Bronchial epithelial cell (primary cell): ENCODE results near the gene WNT9A. TPM values are rescaled to one million over a fixed set of nuclear protein-coding genes. Genes with fewer than 3 reads are reported as not detected.
"Not testable (repeated sequence)": the region's sequence is repeated elsewhere in the genome, so short reads cannot be mapped to it uniquely, and the experiment has no call there.

Source experiments
- DNase-seq: peaks from one replicate; pipeline ENCODE4 v3.0.0-alpha.2; 2010; ENCODE audit warnings: low read depth
- FAIRE-seq: peaks from 2 replicates; lab custom pipeline; 2011; peaks lifted over from hg19 to GRCh38; lab: Jason Lieb, UNC
- H3K27me3 ChIP-seq: 2 replicates; pipeline ENCODE4 v1.5.1; 2011; ENCODE audit warnings: low read length; ENCODE audit not compliant: control insufficient read depth, insufficient read depth
- H3K36me3 ChIP-seq: 2 replicates; pipeline ENCODE4 v1.5.1; 2011; ENCODE audit warnings: low read length; ENCODE audit not compliant: control insufficient read depth, insufficient read depth
- H3K4me3 ChIP-seq: 2 replicates; pipeline ENCODE4 v1.5.1; 2011; ENCODE audit warnings: mild to moderate bottlenecking, low read depth, low read length, control low read depth
- CTCF ChIP-seq: IDR thresholded peaks from 2 replicates; pipeline ENCODE4 v1.5.1; 2011; ENCODE audit warnings: mild to moderate bottlenecking, moderate library complexity, low read length, control low read depth, inconsistent platforms; ENCODE audit not compliant: insufficient read depth, severe bottlenecking
- total RNA-seq: library from RNA; depleted of rRNA; stranded (reverse); fragments of >200 nt; gene quantifications from 2 replicates; pipeline ENCODE4 v1.2.1, GENCODE V29; 2014

The WNT9A gene
- total RNA-seq, 1 donor from 2014 or later: 4.2 TPM

GRCh38 chr1:227911376-227911775, 36.4 kb downstream of the WNT9A start:
- no peak for FAIRE-seq
- TF ChIP-seq CTCF: no peak
- DNase-seq: no peak
- no peaks in the 10 kb centered on the region for H3K27me3 ChIP-seq
- no peak overlapping the region for H3K4me3 ChIP-seq
- H3K36me3 ChIP-seq: no peaks in the 10 kb centered on the region

GRCh38 chr1:227910511-227911153, 37.1 kb downstream of the WNT9A start:
- TF ChIP-seq CTCF: no peak

GRCh38 chr1:227909923-227910328, 37.8 kb downstream of the WNT9A start:
- peak; percentile 24 for DNase-seq
- H3K4me3 ChIP-seq, FAIRE-seq: not testable (repeated sequence)

More at GRCh38 chr1:227910511-227911153, 37.1 kb downstream of the WNT9A start:
- DNase-seq (no peak), FAIRE-seq (no peak)
- Histone ChIP-seq H3K27me3 (no peaks in the 10 kb centered on the region), H3K4me3 (no peak overlapping the region), H3K36me3 (no peaks in the 10 kb centered on the region)

GRCh38 chr1:227909188-227909587, 38.5 kb downstream of the WNT9A start:
- DNase-seq (no peak), FAIRE-seq (no peak)
- Histone ChIP-seq H3K36me3 (no peaks in the 10 kb centered on the region), H3K4me3 (no peak overlapping the region), H3K27me3 (no peaks in the 10 kb centered on the region)
- no peak for TF ChIP-seq CTCF

More at GRCh38 chr1:227909923-227910328, 37.8 kb downstream of the WNT9A start:
- H3K36me3 ChIP-seq, H3K27me3 ChIP-seq: not testable (repeated sequence)

- Histone ChIP-seq H3K27me3 (no peaks in the 10 kb centered on the region), H3K4me3 (no peak overlapping the region), H3K36me3 (no peaks in the 10 kb centered on the region)
- no peak for TF ChIP-seq CTCF
- DNase-seq (no peak), FAIRE-seq (no peak)
These were observed 39.4 kb downstream of the WNT9A start for GRCh38 chr1:227908359-227908758.

GRCh38 chr1:227907439-227908015, 40.2 kb downstream of the WNT9A start:
- TF ChIP-seq CTCF: no peak
- FAIRE-seq: peak; percentile 77
- Histone ChIP-seq H3K27me3 (no peaks in the 10 kb centered on the region), H3K4me3 (no peak overlapping the region), H3K36me3 (no peaks in the 10 kb centered on the region)
- DNase-seq: no peak
